Endothelial cell of umbilical vein (primary cell): ENCODE data around the gene EVI2A. TPM values are rescaled to one million over a fixed set of nuclear protein-coding genes. Genes with fewer than 3 reads are reported as not detected.

Source experiments
- BruUV-seq: library from RNA; stranded (reverse); fragments of 400-500 nt; replicated peaks from 2 replicates; lab custom pipeline; 2021; lab: Mats Ljungman, UMichigan
- CTCF ChIA-PET: fragments of 300-600, 350-600 bp; sonication (Branson Sonifier 250); formaldehyde crosslinking; loops from one replicate; lab custom pipeline; 2021; ENCODE audit warnings: antibody characterized with exemption, inconsistent platforms; lab: Charles Lee
- POLR2A ChIA-PET: fragments of 300-600, 350-600 bp; sonication (Branson Sonifier 250); formaldehyde crosslinking; loops from one replicate; lab custom pipeline; 2021; ENCODE audit warnings: antibody characterized with exemption, inconsistent platforms; lab: Charles Lee
- DNase-seq: peaks from one replicate; pipeline ENCODE4 v3.0.0-alpha.2; 2011; ENCODE audit warnings: low read depth, low spot score
- FAIRE-seq: peaks from 2 replicates; lab custom pipeline; 2011; peaks lifted over from hg19 to GRCh38; lab: Jason Lieb, UNC
- H2AFZ ChIP-seq: 2 replicates; pipeline ENCODE4 v1.6.0; 2012; ENCODE audit warnings: low read depth, low read length, control low read depth, inconsistent platforms
- H3K27ac ChIP-seq: 2 replicates; pipeline ENCODE4 v1.5.1; 2011; ENCODE audit warnings: low read depth, mild to moderate bottlenecking, control low read depth, low read length, moderate library complexity; ENCODE audit not compliant: insufficient read depth
- H3K27me3 ChIP-seq, 2 experiments: 2 replicates each; pipeline versions ENCODE4 v1.6.0 to v1.6.1; 2011; ENCODE audit warnings: low read length in 2 of 2, mixed read lengths in 1 of 2; ENCODE audit not compliant: control insufficient read depth in 2 of 2, insufficient read depth in 2 of 2
- H3K36me3 ChIP-seq, 2 experiments: 2 replicates in 1 of 2; 3 replicates in 1 of 2; pipeline ENCODE4 v1.5.1; 2011; ENCODE audit warnings: low read length in 2 of 2, mild to moderate bottlenecking in 1 of 2, moderate library complexity in 1 of 2; ENCODE audit not compliant: control insufficient read depth in 2 of 2, insufficient read depth in 2 of 2; ENCODE audit errors: extremely low read depth in 1 of 2
- H3K4me1 ChIP-seq: 3 replicates; pipeline ENCODE4 v1.5.1; 2011; ENCODE audit warnings: mild to moderate bottlenecking, low read length; ENCODE audit not compliant: control insufficient read depth, insufficient read depth; ENCODE audit errors: extremely low read depth
- H3K4me2 ChIP-seq: 2 replicates; pipeline ENCODE4 v1.6.1; 2011; ENCODE audit warnings: low read length, control low read depth, mixed read lengths; ENCODE audit not compliant: insufficient read depth
- H3K4me3 ChIP-seq, 3 experiments: fragments of 200-600 bp in 1 of 3; sonication (generic), shearing (Covaris generic) in 1 of 3; replicated peaks in 1 of 3; 2 replicates each; pipeline ENCODE4 v1.5.1; 2011 to 2016; ENCODE audit warnings: control low read depth in 3 of 3, low read length in 3 of 3, mild to moderate bottlenecking in 2 of 3, inconsistent platforms in 1 of 3, low read depth in 1 of 3, moderate library complexity in 1 of 3; ENCODE audit not compliant: insufficient read depth in 1 of 3
- H3K79me2 ChIP-seq: 2 replicates; pipeline ENCODE4 v1.6.0; 2012; ENCODE audit warnings: low read length, inconsistent platforms; ENCODE audit not compliant: control insufficient read depth, insufficient read depth
- H3K9ac ChIP-seq: replicated peaks from 2 replicates; pipeline ENCODE3; 2011; ENCODE audit warnings: low read length, control low read depth; ENCODE audit not compliant: insufficient read depth; ENCODE audit errors: extremely low read depth
- H3K9me1 ChIP-seq: replicated peaks from 3 replicates; pipeline ENCODE4 v1.6.0; 2011; ENCODE audit warnings: mild to moderate bottlenecking, low read length; ENCODE audit not compliant: control insufficient read depth, insufficient read depth; ENCODE audit errors: extremely low read depth
- H3K9me3 ChIP-seq: replicated peaks from 2 replicates; pipeline ENCODE4 v1.5.1; 2012; ENCODE audit warnings: low read length, inconsistent platforms; ENCODE audit not compliant: control insufficient read depth, insufficient read depth
- H4K20me1 ChIP-seq: replicated peaks from 2 replicates; pipeline ENCODE3; 2011; ENCODE audit warnings: mild to moderate bottlenecking, low read length; ENCODE audit not compliant: control insufficient read depth, insufficient read depth; ENCODE audit errors: extremely low read depth
- CTCF ChIP-seq, 2 donors: IDR thresholded peaks; 1 replicate in 1 of 2; 2 replicates in 1 of 2; pipeline ENCODE4 v1.5.1; 2011; ENCODE audit warnings: low read length in 2 of 2, mild to moderate bottlenecking in 2 of 2, moderate library complexity in 2 of 2, control low read depth in 1 of 2, inconsistent platforms in 1 of 2, low read depth in 1 of 2; ENCODE audit not compliant: insufficient read depth in 1 of 2; ENCODE audit errors: extremely low read depth in 1 of 2
- EZH2 ChIP-seq: IDR thresholded peaks from 2 replicates; pipeline ENCODE4 v1.6.1; 2012; ENCODE audit warnings: borderline replicate concordance, low read depth, mild to moderate bottlenecking, moderate library complexity, low read length, inconsistent platforms; ENCODE audit not compliant: severe bottlenecking
- FOS ChIP-seq: IDR thresholded peaks from 2 replicates; pipeline ENCODE4 v1.6.1; 2011; ENCODE audit warnings: mild to moderate bottlenecking, low read length, moderate library complexity, borderline replicate concordance; ENCODE audit not compliant: insufficient read depth
- GATA2 ChIP-seq: IDR thresholded peaks from 2 replicates; pipeline ENCODE4 v1.7.0; 2011; ENCODE audit warnings: low read depth, mild to moderate bottlenecking, moderate library complexity, mixed read lengths, low read length; ENCODE audit not compliant: insufficient read length, insufficient read depth
- JUN ChIP-seq: IDR thresholded peaks from 2 replicates; pipeline ENCODE4 v1.6.1; 2011; ENCODE audit warnings: borderline replicate concordance, low read depth; ENCODE audit not compliant: insufficient read length, insufficient read depth
- MYC ChIP-seq: IDR thresholded peaks from one replicate; pipeline ENCODE4 v1.6.1; 2011; ENCODE audit warnings: mild to moderate bottlenecking, low read depth, low read length
- POLR2A ChIP-seq: IDR thresholded peaks from 2 replicates; pipeline ENCODE4 v1.6.1; 2012; ENCODE audit warnings: low read depth, mild to moderate bottlenecking, control low read depth, low read length
- POLR2AphosphoS5 ChIP-seq: IDR thresholded peaks from 2 replicates; pipeline ENCODE4 v1.6.1; 2012; ENCODE audit warnings: low read depth, mild to moderate bottlenecking, control low read depth, low read length, moderate library complexity; ENCODE audit not compliant: insufficient read depth
- dilution Hi-C: fragments of 300-500 bp; cut with MboI; formaldehyde crosslinking; loops from one replicate; pipeline ENCODE4 v1.15.0; 2019; ENCODE audit warnings: low sequenced_read_pairs; ENCODE audit not compliant: extremely low pct_ligation_motif_present
- intact Hi-C: fragments of 100-400 bp; cut with micrococcal nuclease; formaldehyde crosslinking; loops from one replicate; pipeline ENCODE4 v1.10.0; 2022
- polyA plus RNA-seq, 4 experiments: library from polyadenylated mRNA; depleted of rRNA in 3 of 4; stranded (reverse) in 3 of 4; unstranded in 1 of 4; fragments of >200 nt; gene quantifications; 2 replicates each; pipeline versions ENCODE4 v1.2.1 to v1.2.3, GENCODE V29; 2011 to 2012; ENCODE audit warnings: missing spikeins in 1 of 4
- total RNA-seq: library from RNA; stranded (reverse); gene quantifications from 2 replicates; pipeline ENCODE4 v1.2.3, GENCODE V29; 2021
- TF ChIP-seq, protein P1 (sequence below): IDR thresholded peaks from 2 replicates; pipeline ENCODE4 v1.6.1; 2011; ENCODE audit not compliant: insufficient read depth, insufficient read length

Gene EVI2A
- total and polyA plus RNA-seq, 2 donors (not counting 3 experiments of a cell fraction or from before 2014, with no cell fraction given), result 0.07 to 0.22 TPM

DNA sequence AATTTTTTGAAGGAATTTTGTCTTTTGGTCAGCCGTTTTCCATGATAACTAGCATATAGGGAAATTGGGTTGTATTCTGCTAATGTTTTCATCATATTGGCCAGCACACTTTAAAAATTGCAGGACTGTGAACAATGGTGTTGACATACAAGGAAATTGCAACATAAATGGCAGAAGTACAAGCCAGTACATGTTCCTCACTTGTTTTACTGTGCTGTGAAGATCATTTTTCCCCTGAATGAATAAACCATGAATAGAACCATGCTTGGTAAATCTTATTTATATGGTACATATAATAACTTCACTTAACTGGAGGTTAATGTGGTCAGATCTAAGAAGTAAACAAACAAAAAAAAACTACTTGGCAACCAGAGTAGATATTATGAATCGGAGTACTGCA lies 47.2 kb downstream of the EVI2A start:
- no peak overlapping the region for H2AFZ ChIP-seq
- peaks cover 4% of the 10 kb centered on the region in 2 experiments for H3K36me3 ChIP-seq
- H3K4me2 ChIP-seq, result no peak overlapping the region
- H3K4me1 ChIP-seq, result peaks cover 17% of the 10 kb centered on the region
- peak; percentile 12 for FAIRE-seq
- CTCF ChIA-PET, result no interaction called here
- dilution Hi-C loops, result no loop called here
- no peaks in the 10 kb centered on the region for H3K9me3 ChIP-seq
- H3K27me3 ChIP-seq, result no peaks in the 10 kb centered on the region
- no peak overlapping the region for H3K9ac ChIP-seq
- no peaks in the 10 kb centered on the region for H4K20me1 ChIP-seq
- peak overlapping the region; percentile 21 for H3K27ac ChIP-seq
- no TSS peak for BruUV-seq
- H3K9me1 ChIP-seq, result no peaks in the 10 kb centered on the region
- DNase-seq, result peak; percentile 87
- TF ChIP-seq, protein P1, sequence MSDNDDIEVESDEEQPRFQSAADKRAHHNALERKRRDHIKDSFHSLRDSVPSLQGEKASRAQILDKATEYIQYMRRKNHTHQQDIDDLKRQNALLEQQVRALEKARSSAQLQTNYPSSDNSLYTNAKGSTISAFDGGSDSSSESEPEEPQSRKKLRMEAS, result no peak
- no peak for TF ChIP-seq GATA2
- no peak for TF ChIP-seq FOS
- TF ChIP-seq EZH2, result no peak
- TF ChIP-seq POLR2A, result no peak
- TF ChIP-seq JUN, result no peak
- TF ChIP-seq POLR2AphosphoS5, result no peak
- no peak for TF ChIP-seq CTCF (IDR thresholded peaks at IDR 0.05; ENCODE audit: extremely low read depth in 1 of 2, insufficient read depth in 1 of 2, low read depth in 1 of 2, low read length in 2 of 2)
- TF ChIP-seq MYC, result no peak
- no peaks in the 10 kb centered on the region for H3K79me2 ChIP-seq
- H3K4me3 ChIP-seq, result no peak overlapping the region
- intact Hi-C loops, result no loop called here
- POLR2A ChIA-PET, result no interaction called here
